PC-3 (cell line): ENCODE results near the gene LILRA6. TPM values are rescaled to one million over a fixed set of nuclear protein-coding genes. Genes with fewer than 3 reads are reported as not detected.
"Not testable (repeated sequence)": the region's sequence is repeated elsewhere in the genome, so short reads cannot be mapped to it uniquely, and the experiment has no call there.

Experiments
- ATAC-seq: fragments of 200-7000 bp; cut with Tn5 transposase; 2 replicates; pipeline ENCODE4 v1.9.1; 2020; ENCODE audit warnings: mild to moderate bottlenecking, moderate library complexity
- BruUV-seq: library from RNA; stranded (reverse); fragments of 400-500 nt; replicated peaks from 2 replicates; lab custom pipeline; 2021; lab: Mats Ljungman, UMichigan
- CTCF ChIA-PET: fragments of 300-600 bp; sonication (Branson Sonifier 250); formaldehyde crosslinking; loops from one replicate; lab custom pipeline; 2022; ENCODE audit warnings: antibody characterized with exemption; lab: Charles Lee
- POLR2A ChIA-PET: fragments of 300-600 bp; sonication (Branson Sonifier 250); formaldehyde crosslinking; loops from one replicate; lab custom pipeline; 2022; ENCODE audit warnings: antibody characterized with exemption; ENCODE audit not compliant: unreplicated experiment; lab: Charles Lee
- DNase-seq: peaks from one replicate; pipeline ENCODE4 v3.0.0-alpha.2; 2015
- H2AFZ ChIP-seq: fragments of 300-600 bp; sonication (generic); 2 replicates; pipeline ENCODE4 v1.6.0; 2016; ENCODE audit warnings: antibody characterized with exemption, low read length
- H3F3A ChIP-seq: fragments of 300-600 bp; sonication (generic); one replicate; pipeline ENCODE4 v1.6.0; 2017; ENCODE audit warnings: antibody characterized with exemption, low read length, control low read depth, mild to moderate bottlenecking; ENCODE audit not compliant: unreplicated experiment
- H3K27ac ChIP-seq: fragments of 300-600 bp; sonication (generic); 2 replicates; pipeline ENCODE4 v1.5.1; 2016; ENCODE audit warnings: mild to moderate bottlenecking, low read length
- H3K27me3 ChIP-seq: fragments of 300-600 bp; sonication (generic); 2 replicates; pipeline ENCODE4 v1.6.1; 2016; ENCODE audit warnings: low read length, mixed read lengths
- H3K36me3 ChIP-seq: fragments of 300-600 bp; sonication (generic); 2 replicates; pipeline ENCODE4 v1.6.1; 2016; ENCODE audit warnings: low read depth, mixed run types, low read length, mixed read lengths
- H3K4me1 ChIP-seq: fragments of 300-600 bp; sonication (generic); 2 replicates; pipeline ENCODE4 v1.5.1; 2016; ENCODE audit warnings: low read length; ENCODE audit not compliant: insufficient read depth
- H3K4me2 ChIP-seq: fragments of 300-600 bp; sonication (generic); 2 replicates; pipeline ENCODE4 v1.6.0; 2016; ENCODE audit warnings: low read length
- H3K4me3 ChIP-seq: fragments of 300-600 bp; sonication (generic); 2 replicates; pipeline ENCODE4 v1.5.1; 2016; ENCODE audit warnings: mild to moderate bottlenecking, low read length, mixed read lengths
- H3K79me2 ChIP-seq: fragments of 300-600 bp; sonication (generic); 2 replicates; pipeline ENCODE4 v1.6.1; 2017; ENCODE audit warnings: low read length, mixed read lengths
- H3K9ac ChIP-seq: fragments of 300-600 bp; sonication (generic); 2 replicates; pipeline ENCODE4 v1.6.0; 2016; ENCODE audit warnings: mild to moderate bottlenecking, low read length
- H3K9me2 ChIP-seq: fragments of 300-600 bp; sonication (generic); replicated peaks from 2 replicates; pipeline ENCODE4 v1.6.1; 2016; ENCODE audit warnings: mixed run types, low read length, mixed read lengths
- H3K9me3 ChIP-seq: fragments of 300-600 bp; sonication (generic); 2 replicates; pipeline ENCODE4 v1.6.1; 2016; ENCODE audit warnings: low read length, mixed read lengths
- H4K20me1 ChIP-seq: fragments of 300-600 bp; sonication (generic); 2 replicates; pipeline ENCODE4 v1.6.1; 2016; ENCODE audit warnings: low read length, mixed read lengths
- EZH2 ChIP-seq: fragments of 300-600 bp; sonication (generic); IDR thresholded peaks from one replicate; pipeline ENCODE4 v1.6.1; 2017; ENCODE audit warnings: antibody characterized with exemption, mild to moderate bottlenecking, low read length; ENCODE audit not compliant: unreplicated experiment
- EZH2phosphoT487 ChIP-seq: fragments of 300-600 bp; sonication (generic); IDR thresholded peaks from 2 replicates; pipeline ENCODE4 v1.6.1; 2018; ENCODE audit warnings: mild to moderate bottlenecking, antibody characterized with exemption, low read length, borderline replicate concordance
- intact Hi-C: fragments of 100-400 bp; cut with micrococcal nuclease; formaldehyde crosslinking; loops from 2 replicates; pipeline ENCODE4 v1.9.0; 2023
- total RNA-seq: library from RNA; depleted of rRNA; stranded (reverse); fragments of >200 nt; gene quantifications from 2 replicates; pipeline ENCODE4 v1.2.3, GENCODE V29; 2014
- TF ChIP-seq, protein P1 (sequence below): fragments of 300-600 bp; sonication (generic); conservative IDR thresholded peaks from 2 replicates; pipeline ENCODE4 v1.5.1; 2017; ENCODE audit warnings: antibody characterized with exemption, low read depth, mild to moderate bottlenecking, low read length

Gene LILRA6
- total RNA-seq, 1 experiment from 2014 or later, result not detected

DNA sequence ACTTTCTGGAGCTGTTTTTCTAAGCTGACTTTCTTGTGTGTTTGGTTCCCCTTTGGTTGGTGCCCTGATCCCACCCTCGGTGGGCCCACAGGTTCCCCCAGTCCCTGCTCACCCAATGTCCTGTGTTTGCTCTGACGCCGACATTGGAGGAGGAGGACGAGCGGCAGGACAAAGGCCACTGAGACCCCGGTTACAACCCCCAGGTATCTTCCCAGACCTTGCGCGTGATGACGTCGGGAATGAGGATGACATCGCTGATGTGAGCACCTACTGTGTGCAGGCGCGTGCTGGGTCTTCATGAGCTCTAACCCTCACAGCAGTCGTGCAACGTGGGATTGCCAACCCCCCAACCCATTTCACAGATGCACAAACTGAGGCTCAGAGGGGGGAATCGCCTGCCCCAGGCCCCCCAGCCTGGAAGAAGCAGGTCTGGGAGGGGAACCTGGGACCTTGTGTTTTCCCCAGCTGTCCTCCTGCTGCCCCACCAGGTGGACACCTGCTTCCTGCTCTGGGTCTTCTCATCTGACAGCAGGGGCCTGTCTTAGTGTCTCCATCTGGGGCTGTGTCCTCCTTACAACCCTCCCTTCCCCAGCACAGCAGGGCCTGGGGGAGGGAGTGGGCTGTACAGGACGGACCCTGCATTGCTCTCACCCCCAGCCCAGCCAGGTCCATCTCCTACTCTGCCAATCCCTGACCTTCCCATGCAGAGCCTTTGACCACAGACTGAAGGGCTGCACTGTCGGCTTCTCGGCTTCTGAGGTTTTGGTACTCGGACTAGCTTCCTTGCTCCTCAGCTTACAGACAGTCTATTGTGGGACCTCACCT, 4.7 kb upstream of the LILRA6 start:
- no peaks in the 10 kb centered on the region for H3K36me3 ChIP-seq
- intact Hi-C loops, result no loop called here
- no peak for ATAC-seq

GRCh38 chr19:54245936-54246335, 3.3 kb upstream of the LILRA6 start:
- ChIA-PET POLR2A (no interaction called here), CTCF (interaction anchor here (0.6 kb wide), 1 partner anchor 144 kb away, joined by 3 read pairs; no protein-coding TSS in a partner anchor)
- no peaks in the 10 kb centered on the region for H3F3A ChIP-seq
- peaks cover 19% of the 10 kb centered on the region for H3K27me3 ChIP-seq
- H3K4me2 ChIP-seq, result no peak overlapping the region
- BruUV-seq, result no TSS peak
- no peak overlapping the region for H2AFZ ChIP-seq
- no peak for ATAC-seq
- no peaks in the 10 kb centered on the region for H3K9me3 ChIP-seq
- intact Hi-C loops, result no loop called here
- no peaks in the 10 kb centered on the region for H4K20me1 ChIP-seq
- H3K36me3 ChIP-seq, result no peaks in the 10 kb centered on the region
- no peak for DNase-seq
- TF ChIP-seq, protein P1, sequence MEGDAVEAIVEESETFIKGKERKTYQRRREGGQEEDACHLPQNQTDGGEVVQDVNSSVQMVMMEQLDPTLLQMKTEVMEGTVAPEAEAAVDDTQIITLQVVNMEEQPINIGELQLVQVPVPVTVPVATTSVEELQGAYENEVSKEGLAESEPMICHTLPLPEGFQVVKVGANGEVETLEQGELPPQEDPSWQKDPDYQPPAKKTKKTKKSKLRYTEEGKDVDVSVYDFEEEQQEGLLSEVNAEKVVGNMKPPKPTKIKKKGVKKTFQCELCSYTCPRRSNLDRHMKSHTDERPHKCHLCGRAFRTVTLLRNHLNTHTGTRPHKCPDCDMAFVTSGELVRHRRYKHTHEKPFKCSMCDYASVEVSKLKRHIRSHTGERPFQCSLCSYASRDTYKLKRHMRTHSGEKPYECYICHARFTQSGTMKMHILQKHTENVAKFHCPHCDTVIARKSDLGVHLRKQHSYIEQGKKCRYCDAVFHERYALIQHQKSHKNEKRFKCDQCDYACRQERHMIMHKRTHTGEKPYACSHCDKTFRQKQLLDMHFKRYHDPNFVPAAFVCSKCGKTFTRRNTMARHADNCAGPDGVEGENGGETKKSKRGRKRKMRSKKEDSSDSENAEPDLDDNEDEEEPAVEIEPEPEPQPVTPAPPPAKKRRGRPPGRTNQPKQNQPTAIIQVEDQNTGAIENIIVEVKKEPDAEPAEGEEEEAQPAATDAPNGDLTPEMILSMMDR, result no peak
- TF ChIP-seq EZH2, result no peak
- TF ChIP-seq EZH2phosphoT487, result no peak
- no peaks in the 10 kb centered on the region for H3K4me1 ChIP-seq
- H3K4me3 ChIP-seq, result no peak overlapping the region
- no peaks in the 10 kb centered on the region for H3K9me2 ChIP-seq
- H3K9ac ChIP-seq, result no peak overlapping the region
- H3K79me2 ChIP-seq, result no peaks in the 10 kb centered on the region
- no peak overlapping the region for H3K27ac ChIP-seq

More for the DNA sequence above, 4.7 kb upstream of the LILRA6 start:
- no peak overlapping the region for H3K9ac ChIP-seq
- H3K4me1 ChIP-seq, result no peaks in the 10 kb centered on the region
- H3K27ac ChIP-seq, result no peak overlapping the region
- H4K20me1 ChIP-seq, result no peaks in the 10 kb centered on the region
- H3K4me3 ChIP-seq, result no peak overlapping the region
- peaks cover 24% of the 10 kb centered on the region for H3K27me3 ChIP-seq
- H3K9me2 ChIP-seq, result no peaks in the 10 kb centered on the region
- BruUV-seq, result no TSS peak
- DNase-seq, result no peak
- H3K9me3 ChIP-seq, result no peaks in the 10 kb centered on the region
- CTCF ChIA-PET, result no interaction called here
- no peaks in the 10 kb centered on the region for H3F3A ChIP-seq
- H3K79me2 ChIP-seq, result no peaks in the 10 kb centered on the region
- POLR2A ChIA-PET, result no interaction called here
- TF ChIP-seq EZH2phosphoT487 (no peak), EZH2 (no peak)
- TF ChIP-seq, protein P1, result no peak
- no peak overlapping the region for H2AFZ ChIP-seq
- peak overlapping the region; percentile 33; the same call in 1 of the 2 replicates for H3K4me2 ChIP-seq

GRCh38 chr19:54243809-54244208, 1.2 kb upstream of the LILRA6 start:
- DNase-seq, BruUV-seq, H3K4me2 ChIP-seq, H3K27me3 ChIP-seq, ATAC-seq, POLR2A ChIA-PET, H3K4me3 ChIP-seq, CTCF ChIA-PET, H3K9me2 ChIP-seq, H3K27ac ChIP-seq, H3F3A ChIP-seq, H3K4me1 ChIP-seq, H4K20me1 ChIP-seq, intact Hi-C loops, H3K9me3 ChIP-seq, H3K79me2 ChIP-seq, H3K9ac ChIP-seq, H2AFZ ChIP-seq, H3K36me3 ChIP-seq: not testable (repeated sequence)

DNA sequence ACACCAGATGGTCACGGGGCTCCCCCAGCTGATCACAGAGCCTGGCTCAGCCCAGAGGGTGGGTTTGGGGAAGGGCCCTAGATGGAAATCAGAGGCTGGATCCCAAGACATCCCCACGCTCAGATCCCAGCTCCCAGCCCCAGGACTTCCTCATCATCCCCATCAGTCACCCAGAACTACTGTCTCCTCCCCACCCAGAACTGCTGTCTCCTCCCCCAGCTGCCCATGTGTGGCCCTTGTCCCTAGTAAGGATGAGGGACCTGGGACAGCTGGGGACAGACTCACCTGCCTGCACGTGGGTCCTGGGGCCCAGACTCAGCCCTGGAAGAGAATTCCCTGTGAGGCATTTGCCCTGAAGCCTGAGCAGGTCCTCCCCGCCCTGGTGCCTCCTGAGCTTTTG, 356 bp downstream of the LILRA6 start:
- H3K9me2 ChIP-seq, H2AFZ ChIP-seq, H3K79me2 ChIP-seq, DNase-seq, BruUV-seq, H3K4me3 ChIP-seq, POLR2A ChIA-PET, H4K20me1 ChIP-seq, H3K9ac ChIP-seq, H3K36me3 ChIP-seq, intact Hi-C loops, H3K9me3 ChIP-seq, H3K27me3 ChIP-seq, ATAC-seq, H3K4me2 ChIP-seq, H3K27ac ChIP-seq, CTCF ChIA-PET, H3K4me1 ChIP-seq, H3F3A ChIP-seq: not testable (repeated sequence)
